NCI-H748 (cell line): Measurements from ENCODE around the gene PDE2A.

Experiments used
- DNase-seq: peaks from one replicate; lab custom pipeline; 2025; ENCODE audit not compliant: unreplicated experiment; lab: John Stamatoyannopoulos, UW

Gene PDE2A

DNA sequence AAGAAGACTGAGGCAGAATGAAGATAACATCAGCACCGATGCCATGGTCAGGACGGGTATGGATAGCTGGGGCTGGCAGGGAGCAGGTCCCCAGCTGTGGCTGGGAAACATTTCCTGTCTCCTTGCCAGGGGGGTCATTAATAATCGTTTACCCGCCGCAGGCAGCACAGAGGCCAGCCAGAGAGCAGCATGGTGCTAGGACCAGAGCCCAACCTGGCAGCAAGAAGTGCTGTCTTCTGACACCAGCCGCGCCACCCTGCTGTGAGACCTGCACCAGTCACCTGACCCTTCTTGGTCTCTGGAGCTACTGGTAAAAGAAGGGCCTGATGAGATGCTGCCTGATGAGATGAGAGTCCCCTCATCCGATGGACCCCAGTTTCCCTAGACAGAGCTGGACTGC, 36.3 kb downstream of the PDE2A start:
- DNase-seq = no peak

- no peak for DNase-seq
Observed at GRCh38 chr11:72637198-72637597, 37.0 kb downstream of the PDE2A start.

- no peak for DNase-seq
Observed at GRCh38 chr11:72636376-72636775, 37.8 kb downstream of the PDE2A start.

DNA sequence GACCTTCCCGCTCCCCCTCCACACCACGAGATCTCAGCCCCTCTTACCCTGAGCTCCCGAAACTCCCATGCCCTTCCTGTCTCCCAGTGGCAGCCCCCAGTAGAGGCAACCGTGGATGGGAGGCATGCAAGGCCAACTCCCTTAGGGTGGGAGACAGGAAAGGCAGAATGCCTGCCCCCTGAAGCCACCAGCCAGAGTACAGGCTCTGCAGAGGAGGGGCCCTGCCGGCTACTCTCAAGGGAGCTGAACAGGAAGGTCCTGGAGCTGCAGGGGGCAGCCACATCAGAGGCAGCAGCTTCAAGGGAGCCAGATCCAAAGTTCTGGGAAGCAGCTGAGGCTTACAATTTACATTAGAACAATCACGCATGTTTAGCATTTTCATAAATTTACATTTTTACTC, 38.3 kb downstream of the PDE2A start:
- no peak for DNase-seq

DNA sequence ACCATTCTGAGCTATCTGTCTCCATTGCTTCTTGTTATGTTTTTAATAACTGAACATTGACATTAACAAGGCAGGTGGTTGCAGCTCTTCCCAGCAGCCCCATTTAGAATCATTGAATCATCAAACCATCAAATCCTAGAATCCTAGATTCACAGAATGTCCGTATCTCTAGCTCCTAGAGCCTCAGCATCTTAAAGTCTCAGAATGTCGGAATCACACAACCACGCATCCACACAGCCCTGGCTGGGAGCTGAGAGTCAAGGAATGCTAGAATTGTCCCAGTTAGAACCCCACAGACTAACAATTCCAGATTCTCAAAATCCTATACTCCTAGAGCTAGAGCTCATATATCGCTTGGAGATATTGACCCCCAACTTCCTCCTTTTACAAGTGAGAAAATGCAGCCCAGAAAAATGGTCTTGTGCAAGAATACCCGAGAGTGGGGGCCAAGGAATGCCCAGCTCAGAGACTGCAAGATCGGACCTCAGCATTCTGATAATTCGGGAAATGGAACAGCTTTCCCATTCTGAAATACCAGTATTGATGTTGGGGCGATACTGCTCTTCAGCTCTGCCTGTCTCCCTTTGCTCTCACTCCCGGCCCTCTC, 38.8 kb downstream of the PDE2A start:
- no peak for DNase-seq

- no peak for DNase-seq
Observed at GRCh38 chr11:72634472-72635095, 39.6 kb downstream of the PDE2A start.

DNA sequence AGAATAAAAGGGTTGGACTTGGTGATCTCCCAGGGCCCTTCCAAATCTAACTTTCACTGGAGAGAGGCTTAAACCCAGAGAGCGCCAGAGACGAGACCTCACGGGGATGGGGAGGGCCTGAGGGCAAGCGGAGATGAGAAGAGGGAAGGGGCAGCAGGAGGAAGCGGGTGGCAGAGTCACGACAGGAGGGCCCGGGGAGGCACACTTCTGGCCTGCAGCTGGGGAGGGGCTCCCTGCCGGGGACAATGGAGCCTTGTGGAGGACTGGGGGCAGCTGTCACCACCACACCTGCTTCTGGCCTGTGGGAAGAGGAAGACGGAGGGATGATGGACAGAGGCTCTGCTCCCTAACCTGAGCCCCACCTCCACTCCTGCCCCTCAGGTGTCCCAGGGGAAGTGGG, 40.2 kb downstream of the PDE2A start:
- no peak for DNase-seq

GRCh38 chr11:72633068-72633467, 41.2 kb downstream of the PDE2A start:
- no peak for DNase-seq

GRCh38 chr11:72631806-72632731, 42.2 kb downstream of the PDE2A start:
- DNase-seq = no peak

- no peak for DNase-seq
Observed at GRCh38 chr11:72630104-72630852, 43.9 kb downstream of the PDE2A start.

- no peak for DNase-seq
Observed at GRCh38 chr11:72629266-72629665, 45.0 kb downstream of the PDE2A start.

- DNase-seq = no peak
Observed at GRCh38 chr11:72627594-72628281, 46.5 kb downstream of the PDE2A start.

DNA sequence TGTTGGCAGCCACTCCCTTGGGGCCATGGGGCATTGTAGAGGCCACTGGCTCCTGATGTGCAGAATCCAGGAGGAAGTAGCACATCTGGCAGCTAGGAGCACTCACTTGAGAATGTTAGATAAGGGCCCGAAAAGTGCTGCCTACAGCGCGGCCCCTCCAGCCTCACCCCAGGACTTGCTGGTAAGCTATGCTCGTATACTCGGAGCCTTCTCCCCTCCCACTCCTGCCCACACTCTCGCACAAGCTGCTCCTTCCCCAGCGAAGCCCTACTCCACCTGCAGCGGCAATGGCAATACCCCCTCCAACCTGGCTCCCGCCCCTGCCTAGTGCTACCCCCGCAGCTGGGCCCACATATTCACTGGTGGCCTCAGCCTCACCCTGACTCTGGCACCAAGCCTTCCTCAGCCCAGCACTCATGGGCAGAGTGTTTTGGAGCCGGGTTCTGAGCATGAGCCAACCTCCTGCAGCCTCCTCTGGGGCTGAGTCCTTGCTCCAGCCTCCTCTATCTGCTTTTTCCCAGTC, 47.7 kb downstream of the PDE2A start:
- no peak for DNase-seq

GRCh38 chr11:72625691-72626413, 48.4 kb downstream of the PDE2A start:
- no peak for DNase-seq

DNA sequence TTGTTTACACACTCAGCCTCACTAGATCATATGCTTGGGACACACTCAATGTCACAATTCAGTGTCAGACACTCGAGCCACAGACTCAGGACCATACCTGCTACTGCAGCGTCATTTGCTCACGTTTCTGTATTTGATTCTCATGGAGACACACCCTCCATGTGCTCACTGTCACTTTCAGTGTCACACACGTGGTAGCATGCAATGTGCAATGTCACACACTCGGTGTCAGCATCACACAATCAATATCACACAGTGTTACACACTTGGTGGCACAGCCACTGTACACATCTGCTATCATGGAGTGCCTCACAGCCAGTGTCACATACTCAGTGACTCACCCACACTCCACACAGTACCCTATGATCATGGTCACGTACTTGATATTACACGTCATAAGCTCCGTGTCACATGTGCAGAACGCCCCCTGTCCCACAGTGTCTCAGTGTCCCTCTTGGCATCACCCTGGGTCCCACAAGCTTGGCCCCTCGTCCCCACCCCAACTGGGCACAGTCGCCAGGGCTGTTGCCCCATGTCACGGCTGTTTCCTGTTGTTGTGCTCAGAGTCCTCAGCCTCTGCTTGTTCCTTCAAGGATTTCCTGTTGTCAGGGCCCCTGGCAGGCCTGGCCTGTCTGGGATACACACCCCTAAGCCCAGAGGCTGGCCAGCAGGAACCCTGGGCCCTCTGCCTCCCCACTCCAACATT, 49.6 kb downstream of the PDE2A start:
- DNase-seq = no peak

- DNase-seq = no peak
Observed at GRCh38 chr11:72623052-72623451, 51.2 kb downstream of the PDE2A start.

GRCh38 chr11:72621008-72621610, 53.1 kb downstream of the PDE2A start:
- DNase-seq = no peak

DNA sequence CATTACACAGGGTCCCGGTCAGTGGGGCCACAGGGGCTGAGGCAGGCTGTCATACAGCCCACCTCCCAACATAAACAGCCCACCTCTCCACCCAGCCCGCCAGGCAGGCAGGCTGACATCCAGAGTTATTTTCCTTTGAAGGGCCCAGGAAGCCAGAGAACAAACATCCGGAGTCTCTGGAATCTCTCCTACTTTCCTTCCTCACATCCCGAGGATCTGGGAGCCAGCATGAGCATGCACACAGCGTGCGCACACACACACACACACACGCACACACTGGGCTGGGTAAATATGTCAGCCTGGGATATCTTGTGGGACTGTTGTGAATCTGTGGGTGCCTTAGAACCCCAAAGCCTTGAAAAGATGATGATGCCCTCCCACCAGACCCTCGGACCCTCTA, 55.4 kb downstream of the PDE2A start:
- DNase-seq = no peak
